GM18868 (cell line): ENCODE measurements around the gene TEKTIP1.

Experiments
- ATAC-seq: cut with Tn5 transposase; IDR thresholded peaks from one replicate; pipeline ENCODE4 v1.9.1; 2021; ENCODE audit warnings: mild to moderate bottlenecking, moderate library complexity; ENCODE audit not compliant: unreplicated experiment

The TEKTIP1 gene

GRCh38 chr19:3538965-3539755 is at the start of gene TEKTIP1:
TEKTIP1 (plus strand) TSS chr19:3539174; CDS start chr19:3539178, 4 bp downstream.
- no peak for ATAC-seq

- ATAC-seq: no peak
Measured at GRCh38 chr19:3491396-3492119, 47.4 kb upstream of the TEKTIP1 start.

DNA sequence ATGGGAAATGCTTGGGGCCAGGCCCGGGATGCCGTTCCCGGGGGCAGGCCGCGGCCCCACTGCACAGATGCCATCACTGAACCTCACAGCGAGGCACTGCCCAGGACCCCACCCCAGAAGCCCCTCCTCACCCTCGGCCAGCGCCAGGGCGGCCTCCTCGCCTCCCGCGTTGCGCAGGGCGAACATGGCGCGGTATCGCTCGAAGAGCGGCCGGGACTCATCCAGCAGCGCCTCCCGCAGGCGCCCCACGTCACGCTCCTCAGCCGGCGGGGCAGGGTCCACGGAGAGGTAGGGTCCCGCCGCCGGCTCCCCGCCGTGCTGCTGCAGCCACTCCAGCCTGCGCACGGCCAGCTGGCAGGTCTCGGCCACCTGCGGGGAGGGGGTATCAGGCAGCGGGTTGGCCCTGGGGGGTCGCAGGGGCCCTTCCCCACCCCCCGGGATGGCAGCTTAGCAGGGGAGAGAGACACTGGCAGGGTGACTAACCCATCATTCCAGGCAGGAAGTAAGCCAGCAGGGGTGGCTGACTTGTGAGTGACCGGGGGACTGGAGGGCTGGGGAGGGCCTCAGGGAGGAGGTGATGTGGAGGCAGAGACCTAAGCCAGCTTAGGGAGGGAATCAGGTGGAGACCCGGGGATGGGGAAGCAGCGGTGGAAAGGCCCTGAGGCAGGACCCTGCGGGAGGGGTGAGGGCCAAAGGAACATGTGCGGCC is 46.7 kb upstream of the TEKTIP1 start:
- no peak for ATAC-seq

GRCh38 chr19:3492919-3493318 is 46.1 kb upstream of the TEKTIP1 start:
- no peak for ATAC-seq

- no peak for ATAC-seq
Measured at GRCh38 chr19:3493651-3494050, 45.3 kb upstream of the TEKTIP1 start.

DNA sequence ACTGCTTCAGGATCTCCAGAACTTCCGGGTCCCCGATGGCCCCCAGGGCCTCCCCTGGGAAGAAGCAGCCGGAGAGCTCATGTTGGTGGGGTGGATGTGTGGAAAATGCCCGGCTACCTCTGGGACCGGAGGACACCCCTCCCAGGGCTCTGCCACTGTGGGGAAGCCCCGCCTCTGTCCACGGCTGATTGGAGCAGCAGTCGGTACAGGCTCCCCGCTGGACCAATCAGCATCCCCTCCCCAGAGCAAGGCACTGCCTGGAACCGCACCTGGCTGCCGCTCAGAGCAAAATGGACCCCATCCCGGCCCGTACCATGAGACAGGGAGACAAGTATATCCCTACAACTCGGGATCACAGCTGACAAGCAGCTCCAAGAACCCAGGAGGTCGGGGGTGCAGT is 44.9 kb upstream of the TEKTIP1 start:
- ATAC-seq: no peak

GRCh38 chr19:3494559-3494958 is 44.4 kb upstream of the TEKTIP1 start:
- ATAC-seq: no peak

DNA sequence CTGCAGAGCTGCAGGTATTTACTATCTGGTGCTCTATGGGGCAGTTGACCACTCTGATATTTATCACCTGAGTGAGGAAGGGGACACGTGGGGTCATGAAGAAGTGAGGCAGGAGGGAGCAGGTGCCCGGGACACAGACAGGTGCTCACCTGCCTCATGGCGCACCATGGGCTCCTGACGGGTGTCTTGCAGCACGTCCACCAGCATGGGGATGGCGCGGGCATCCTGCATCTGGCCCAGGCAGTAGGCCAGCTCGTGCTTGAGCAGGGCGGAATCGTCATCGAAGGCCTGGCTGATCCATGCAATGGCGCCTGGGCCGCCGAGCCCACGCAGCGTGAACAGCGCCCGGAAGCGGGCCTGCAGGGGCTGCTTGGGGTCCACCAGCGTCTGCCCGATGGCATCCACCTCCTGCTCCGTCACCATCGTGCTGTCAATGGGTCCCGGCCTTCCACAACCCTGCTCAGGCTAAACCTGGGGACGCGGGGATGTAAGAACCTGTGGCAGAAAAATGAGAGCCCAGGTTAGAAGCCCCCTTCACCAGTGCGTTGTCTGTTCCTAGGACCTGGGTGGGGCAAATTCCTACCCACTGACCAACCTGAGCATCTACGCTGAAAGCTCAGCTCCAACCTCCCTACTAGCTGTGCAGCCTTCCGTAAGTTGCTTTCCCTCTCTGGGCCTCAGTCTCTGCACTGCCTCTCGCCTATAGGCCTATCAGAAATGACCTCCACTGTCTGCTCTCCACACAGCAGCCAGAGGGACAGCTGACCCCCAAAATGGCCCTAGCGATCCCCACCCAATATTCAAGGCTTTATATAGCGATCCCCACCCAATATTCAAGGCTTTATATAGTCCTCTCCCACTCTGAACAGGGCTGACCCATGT is 42.3 kb upstream of the TEKTIP1 start:
- ATAC-seq: no peak

DNA sequence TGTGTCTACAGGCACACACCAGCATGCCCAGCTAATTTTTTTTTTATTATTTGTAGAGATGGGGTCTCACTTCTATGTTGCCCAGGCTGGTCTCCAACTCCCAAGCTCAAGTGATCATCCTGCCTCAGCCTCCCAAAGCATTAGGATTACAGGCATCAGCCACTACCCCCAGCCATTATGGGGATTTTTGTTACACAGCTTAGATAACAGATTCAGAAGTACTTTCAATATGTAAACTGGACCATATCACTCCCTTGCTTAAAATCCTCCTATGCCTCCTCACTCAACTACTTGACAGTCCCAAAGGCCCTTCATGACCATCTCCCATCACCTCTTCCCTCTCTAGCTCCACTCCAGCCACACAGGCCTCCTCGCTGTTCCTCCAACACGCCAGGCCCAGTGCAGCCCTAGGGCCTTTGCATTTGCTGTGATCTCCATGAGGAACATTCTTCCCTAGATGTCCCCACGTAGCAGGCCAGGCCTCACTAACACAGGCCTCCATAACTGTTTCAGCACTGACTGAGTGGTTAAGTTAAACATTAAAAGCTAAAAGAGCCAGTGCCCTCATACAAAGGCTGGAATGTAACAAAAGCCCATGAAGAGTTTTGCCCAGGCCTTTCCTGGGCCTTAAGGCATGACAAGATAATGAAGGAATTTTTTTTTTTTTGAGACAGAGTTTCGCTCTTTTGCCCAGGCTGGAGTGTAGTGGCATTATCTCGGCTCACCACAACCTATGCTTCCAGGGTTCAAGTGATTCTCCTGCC is 41.0 kb upstream of the TEKTIP1 start:
- ATAC-seq: no peak

- ATAC-seq: no peak
Measured at GRCh38 chr19:3499738-3500428, 39.1 kb upstream of the TEKTIP1 start.

DNA sequence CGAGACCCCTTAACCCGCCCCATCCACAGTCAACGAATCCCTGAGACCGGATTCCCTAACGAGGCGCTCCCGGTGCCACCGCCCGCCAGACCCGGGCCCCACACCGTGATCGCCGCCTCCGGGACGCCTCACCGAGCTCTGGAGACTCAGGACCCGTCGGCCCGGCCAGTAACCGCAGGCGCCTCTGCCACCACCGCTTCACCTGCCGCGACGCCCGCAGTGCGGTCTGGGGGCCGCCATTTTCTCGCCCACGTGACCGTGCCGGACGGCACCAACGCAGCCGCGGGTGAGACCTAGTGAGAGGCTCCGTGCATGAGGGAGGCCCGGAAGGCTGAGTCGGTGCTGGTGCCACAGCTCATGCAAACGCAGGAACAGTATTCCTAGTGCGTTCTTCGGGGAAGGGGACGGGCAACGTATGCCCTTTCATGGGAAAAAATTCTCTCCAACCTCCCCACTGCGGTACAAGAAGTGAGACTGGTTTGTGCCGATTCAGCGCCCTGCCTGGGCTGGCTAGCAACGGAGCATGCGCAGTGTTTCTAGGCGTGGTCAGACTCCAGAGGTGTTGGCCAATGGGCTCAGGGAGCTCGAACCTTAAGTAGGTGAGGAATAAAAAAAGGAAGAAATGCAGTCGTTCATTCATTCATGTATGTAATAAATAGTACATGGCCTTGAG is 38.4 kb upstream of the TEKTIP1 start, which contains the start of gene DOHH:
Gene DOHH (minus strand): TSS at position 246 of the 673 bp plus-strand sequence. CDS start 3,860 bp downstream, outside the sequence.
- ATAC-seq: peak; percentile 79

GRCh38 chr19:3501780-3502179 is 37.2 kb upstream of the TEKTIP1 start:
- ATAC-seq: no peak

GRCh38 chr19:3503036-3503572 is 35.9 kb upstream of the TEKTIP1 start:
- ATAC-seq: no peak

GRCh38 chr19:3504735-3505134 is 34.2 kb upstream of the TEKTIP1 start:
- ATAC-seq: no peak

- ATAC-seq: peak; percentile 86
Measured at GRCh38 chr19:3505598-3506383, 33.2 kb upstream of the TEKTIP1 start, which contains the start of gene FZR1. FZR1 (plus strand) TSS chr19:3506311; CDS start chr19:3522990, 16,679 bp downstream.

DNA sequence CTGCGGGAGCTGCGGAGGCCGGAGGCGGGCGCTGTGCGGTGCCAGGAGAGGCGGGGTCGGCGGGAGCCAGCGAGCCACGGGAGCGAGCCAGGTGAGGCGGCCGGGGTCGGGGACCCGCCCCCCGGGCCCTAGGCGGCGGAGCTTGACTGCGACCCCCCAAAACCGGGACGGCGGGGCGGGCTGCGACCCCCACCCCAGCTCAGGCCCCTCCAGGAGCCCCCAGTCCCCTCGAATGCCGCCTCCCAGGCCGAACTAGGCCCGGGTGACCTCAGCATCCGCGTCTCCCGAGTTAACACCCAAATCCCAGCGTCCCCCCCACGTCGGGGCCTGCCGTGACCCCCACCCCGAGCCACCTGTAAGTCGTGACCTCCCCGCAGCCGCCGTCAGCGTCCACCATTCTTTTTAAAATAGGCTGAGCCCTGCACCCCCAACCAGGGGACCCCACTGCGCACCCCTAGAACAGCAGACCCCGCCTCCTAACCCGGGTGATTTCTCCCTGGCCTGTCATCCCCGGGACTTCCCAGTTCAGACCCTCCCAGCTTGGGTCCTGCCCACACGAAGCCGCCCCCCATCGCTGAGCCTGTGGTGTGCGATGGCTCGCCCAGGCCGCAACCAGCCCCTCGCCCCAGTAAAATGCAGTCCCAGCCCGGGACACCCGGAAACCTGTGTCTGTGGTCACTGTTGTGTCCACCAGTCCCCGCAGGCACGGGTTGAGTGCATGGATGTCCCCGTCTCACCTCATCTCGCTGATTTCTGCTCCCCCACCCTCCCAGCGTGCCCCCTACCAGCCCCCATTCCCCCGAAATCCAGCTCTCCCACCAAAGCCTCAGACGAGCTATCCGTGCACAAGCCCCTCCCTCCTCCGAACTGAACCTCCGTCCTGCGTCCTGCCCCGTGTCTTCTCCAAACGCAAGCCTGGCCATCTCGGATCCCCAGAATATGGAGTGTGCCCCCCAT is 32.3 kb upstream of the TEKTIP1 start:
- peak; percentile 13 for ATAC-seq
